SK-MEL-5 (cell line): ENCODE data around the gene ELMOD1. TPM values are rescaled to one million over a fixed set of nuclear protein-coding genes. Genes with fewer than 3 reads are reported as not detected.
"Not testable (repeated sequence)": the region's sequence is repeated elsewhere in the genome, so short reads cannot be mapped to it uniquely, and the experiment has no call there.

Experiments
- DNase-seq: peaks from one replicate; pipeline ENCODE4 v3.0.0-alpha.2; 2016; ENCODE audit warnings: low read depth, low spot score
- in situ Hi-C: cut with HindIII; loops from 2 replicates; pipeline ENCODE4 v1.10.0; 2016; ENCODE audit warnings: low sequenced_read_pairs, high pct_unique_total_duplicates, low pct_unique_long_range_greater_than_20kb
- polyA plus RNA-seq, 2 experiments: library from polyadenylated mRNA; depleted of rRNA; stranded (reverse); fragments of >200 nt; gene quantifications; 2 replicates each; pipeline ENCODE4 v1.2.3, GENCODE V29; 2015
- total RNA-seq: library from RNA; depleted of rRNA; stranded (reverse); fragments of >200 nt; shearing (Covaris generic); gene quantifications from 2 replicates; pipeline ENCODE4 v1.2.3, GENCODE V29; 2014; rRNA removed

The ELMOD1 gene
- total RNA-seq: 0.56 and 0.77 TPM in 2 replicates
- 0.20 and 0.58 TPM in 2 replicates for polyA plus RNA-seq (2015; cell fraction: cytosol; rRNA removed)
- polyA plus RNA-seq (2015; cell fraction: nucleus; rRNA removed): 2.2 and 8.9 TPM in 2 replicates

DNA sequence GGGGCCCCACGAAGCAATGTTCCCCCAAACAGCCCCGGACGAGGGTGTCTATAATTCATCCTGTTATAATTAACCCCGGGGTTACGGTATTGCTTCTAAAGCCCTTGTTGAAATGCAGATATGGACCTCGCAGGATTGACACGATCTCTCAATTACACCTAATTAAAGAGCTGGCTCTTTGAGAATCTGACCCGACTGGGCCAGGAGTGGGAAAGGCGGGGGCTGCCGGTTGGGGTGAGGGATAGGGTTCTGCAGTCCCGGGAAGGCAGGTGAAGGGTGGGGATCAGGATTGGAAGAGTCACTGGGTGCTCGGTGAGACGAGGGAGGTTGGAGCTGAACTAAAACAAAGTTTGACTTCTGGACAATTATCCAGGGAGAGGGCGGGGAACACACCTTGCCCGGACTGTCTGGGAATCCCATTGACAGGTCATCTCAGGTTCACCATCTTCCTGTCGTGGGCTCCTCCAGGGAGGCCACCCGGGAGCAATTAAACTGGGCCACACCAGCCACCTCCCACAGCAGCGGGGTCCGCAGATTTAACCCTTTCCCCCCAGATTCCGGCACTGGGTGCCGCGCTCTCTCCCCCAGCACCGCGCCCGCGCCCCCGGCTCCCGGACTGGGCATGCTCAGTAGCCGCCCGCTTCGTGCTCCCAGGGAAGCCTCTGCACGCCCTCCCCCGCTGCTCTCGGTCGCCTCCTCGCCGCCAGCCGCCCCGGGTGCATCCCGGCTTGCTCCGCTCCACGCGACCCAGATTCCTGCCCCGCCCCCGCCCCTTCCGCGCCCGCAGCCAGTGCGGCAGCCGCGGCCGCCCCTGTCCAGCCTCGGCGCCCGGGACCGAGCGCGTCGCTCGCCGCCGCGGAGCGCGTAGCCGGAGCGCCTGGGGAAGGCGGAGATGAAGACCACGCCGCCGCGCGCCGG is at the start of gene ELMOD1:
Gene ELMOD1, plus strand, starts transcription at position 688 of the 918 bp plus-strand sequence. CDS start 27,043 bp downstream, outside the sequence.
- DNase-seq: peak; percentile 28
- in situ Hi-C loops: no loop called here

DNA sequence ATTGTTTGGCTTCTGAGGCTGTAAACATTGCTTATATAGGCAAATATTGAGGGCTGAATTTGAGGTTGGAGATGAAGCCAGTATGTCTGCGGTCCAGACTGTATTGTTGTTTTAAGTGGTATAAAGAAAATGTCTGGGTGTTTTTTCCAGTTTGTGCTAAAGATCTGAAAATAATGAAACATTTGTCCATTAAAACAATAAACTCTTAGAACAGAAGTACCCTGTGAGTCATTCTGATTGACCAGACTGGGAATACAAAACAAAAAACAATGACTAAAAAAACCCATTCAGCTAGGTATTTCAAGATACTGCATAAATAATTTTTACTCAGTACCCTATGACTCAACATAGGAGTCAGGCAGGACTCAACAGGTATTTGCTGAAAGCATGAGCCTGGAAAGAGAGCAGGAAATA is 45.8 kb upstream of the ELMOD1 start:
- peak; percentile 39 for DNase-seq
- in situ Hi-C loops: no loop called here

DNA sequence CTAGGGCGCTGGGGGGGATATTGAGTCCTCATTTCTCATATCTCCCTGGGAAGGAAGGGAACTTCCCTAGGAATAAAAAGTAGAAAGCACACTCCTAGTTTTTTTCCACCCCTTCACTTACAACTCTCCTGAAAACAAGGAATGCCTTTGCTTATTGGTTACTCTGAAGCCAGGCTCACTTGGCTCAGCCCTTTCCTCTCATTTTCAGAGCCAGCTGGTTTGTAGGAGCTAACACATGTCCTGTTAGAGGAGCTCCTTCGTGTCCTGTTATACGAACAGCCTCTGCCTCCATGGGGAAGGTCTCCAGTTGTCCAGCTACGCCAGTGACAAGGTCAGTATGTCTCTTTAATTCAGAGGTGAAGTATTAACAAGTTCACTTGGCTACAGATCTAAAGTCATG is 43.0 kb upstream of the ELMOD1 start:
- in situ Hi-C loops: no loop called here
- DNase-seq: no peak

DNA sequence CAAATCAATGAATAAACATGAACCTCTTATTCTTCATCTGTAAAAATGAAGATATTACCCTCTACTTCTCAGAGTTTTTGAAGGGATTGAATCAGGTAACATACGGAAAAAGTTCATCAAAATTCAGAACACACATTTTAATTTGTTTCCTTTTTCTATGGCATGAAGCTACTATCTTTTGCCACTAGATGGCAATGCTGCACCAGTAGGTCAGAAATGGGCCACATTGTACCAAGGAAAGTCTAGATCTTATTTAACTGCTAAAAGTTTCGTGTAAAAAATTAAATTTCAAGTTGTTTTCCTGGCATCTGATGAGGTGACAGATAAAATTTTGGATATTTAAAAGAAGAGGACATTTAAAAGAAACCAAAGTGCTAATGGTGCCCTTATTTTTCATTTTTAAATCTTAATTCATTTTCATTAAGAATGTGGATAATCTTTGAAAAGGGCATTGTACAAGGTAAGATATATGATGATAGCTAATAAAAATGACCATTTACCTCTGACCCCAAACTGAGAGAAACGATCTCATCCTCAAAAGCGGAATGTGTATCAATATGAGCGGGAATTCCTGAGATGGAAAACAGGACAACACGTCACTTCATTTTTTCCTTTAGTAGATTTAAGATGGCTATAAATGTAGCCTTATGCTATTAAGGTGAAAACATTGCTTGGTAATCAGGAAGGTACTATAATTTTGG is 41.5 kb upstream of the ELMOD1 start:
- DNase-seq: peak; percentile 51
- in situ Hi-C loops: no loop called here

DNA sequence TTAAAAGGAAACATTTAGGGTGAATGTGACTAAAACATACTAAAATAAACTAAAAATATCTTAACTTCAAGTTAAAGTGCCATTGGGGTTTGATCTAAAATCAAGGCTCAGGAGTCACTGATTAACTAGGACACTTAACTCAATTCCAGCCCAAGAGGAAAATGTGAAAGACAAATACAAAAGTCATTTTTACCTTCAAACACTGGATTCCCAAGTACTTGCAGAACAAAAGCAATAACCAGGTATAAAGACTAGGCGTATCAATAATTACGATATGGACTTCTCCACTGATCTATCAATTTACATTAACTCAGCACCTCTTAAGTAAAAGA is 41.0 kb upstream of the ELMOD1 start:
- in situ Hi-C loops: no loop called here
- no peak for DNase-seq

DNA sequence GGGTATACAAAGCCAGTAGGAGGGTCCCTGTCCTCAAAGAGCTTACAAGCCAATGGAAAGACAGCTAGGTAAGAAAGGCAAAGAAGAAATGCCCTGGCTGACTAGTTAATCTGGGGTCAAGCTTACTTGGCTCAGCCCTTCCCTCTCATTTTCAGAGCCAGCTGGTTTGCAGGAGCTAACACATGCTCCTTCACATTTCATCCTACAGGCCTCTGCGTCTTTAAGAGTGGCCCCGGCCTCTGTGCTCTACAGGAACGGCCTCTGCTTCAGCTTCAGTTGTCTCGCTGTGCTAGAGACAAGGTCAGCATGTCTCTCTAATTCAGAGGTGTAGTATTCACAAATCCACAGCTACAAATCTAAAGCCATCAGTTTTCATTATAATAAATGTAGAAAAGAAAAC is 40.6 kb upstream of the ELMOD1 start:
- in situ Hi-C loops: no loop called here
- no peak for DNase-seq

DNA sequence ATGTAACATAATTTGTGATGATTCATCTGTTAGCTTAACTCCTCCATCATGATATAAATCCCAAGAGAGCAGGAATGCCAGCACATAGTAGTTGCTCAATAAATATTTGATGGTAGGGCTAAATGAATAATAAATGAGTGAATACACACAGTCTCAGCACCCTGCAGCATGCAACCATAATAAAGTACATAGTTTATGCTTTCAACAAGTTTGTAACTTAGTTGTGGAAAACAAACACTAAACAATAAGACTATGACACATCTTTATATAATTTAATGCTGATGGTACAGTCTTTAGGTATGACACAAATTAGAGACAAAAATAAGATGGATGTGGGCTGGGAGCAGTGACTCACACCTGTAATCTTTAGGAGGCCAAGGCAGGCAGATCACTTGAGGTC is 29.3 kb upstream of the ELMOD1 start:
- DNase-seq: no peak
- in situ Hi-C loops: no loop called here

DNA sequence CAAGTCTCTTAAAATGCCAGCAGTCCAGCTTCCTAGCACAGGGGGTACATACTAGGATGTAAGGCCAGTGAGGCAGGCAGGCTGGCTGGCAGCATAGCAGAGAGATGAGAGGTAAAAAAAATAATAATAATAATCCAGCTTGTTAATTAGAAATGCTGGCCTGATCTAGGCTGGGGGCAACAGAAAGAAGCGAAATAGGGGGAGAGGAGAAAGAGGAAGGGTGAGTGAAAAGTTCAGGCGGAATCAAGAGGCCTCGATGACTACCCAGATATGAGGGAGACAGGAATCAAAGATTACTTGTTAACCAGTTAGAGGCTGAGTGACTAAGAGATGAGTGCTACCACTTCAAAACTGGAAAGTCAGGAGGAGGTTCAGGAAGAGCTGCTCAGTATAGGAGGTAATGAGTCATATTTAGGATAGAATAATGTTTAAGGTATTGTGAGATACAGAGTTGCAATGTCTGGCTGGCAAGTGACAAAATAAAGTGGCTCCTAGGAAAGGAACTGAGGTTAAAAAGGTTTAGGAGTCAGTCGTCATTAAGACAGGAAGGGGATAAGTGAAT is 28.2 kb upstream of the ELMOD1 start:
- in situ Hi-C loops: no loop called here
- peak; percentile 19 for DNase-seq

DNA sequence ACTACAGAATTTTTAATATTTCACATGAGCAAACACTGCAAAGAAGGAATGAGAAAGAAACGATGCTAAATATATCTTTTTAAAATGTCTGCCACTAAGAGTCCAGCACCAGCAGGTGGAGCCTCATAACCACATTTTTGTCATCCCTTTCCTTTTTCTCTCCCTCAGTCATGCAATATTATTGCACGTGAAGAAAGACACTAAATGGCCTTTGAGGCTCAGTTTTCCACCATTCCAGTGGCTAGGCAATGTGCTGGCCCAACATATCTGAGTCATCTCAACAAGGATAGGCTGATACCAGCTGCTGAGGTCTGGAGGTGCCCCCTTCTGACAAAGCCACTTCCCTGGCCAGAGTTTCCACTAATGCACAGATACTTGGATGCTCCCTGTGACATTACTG is 27.2 kb upstream of the ELMOD1 start:
- peak; percentile 48 for DNase-seq
- in situ Hi-C loops: no loop called here

DNA sequence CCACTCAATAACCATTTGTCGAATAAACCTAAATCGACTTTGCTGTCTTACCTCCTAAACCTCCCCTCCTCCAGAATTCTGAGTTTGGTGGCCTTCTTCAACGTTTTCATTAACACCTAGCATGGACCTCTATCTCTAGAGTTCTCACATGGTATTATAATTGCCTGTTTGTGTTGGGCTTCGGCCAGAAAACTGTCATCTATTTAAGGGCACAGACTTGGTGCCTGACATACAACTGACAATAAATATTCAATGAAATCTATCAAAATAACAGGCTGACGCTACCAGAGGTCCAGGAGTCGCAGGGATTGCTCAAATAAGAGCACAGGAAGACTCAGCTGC is 26.1 kb upstream of the ELMOD1 start:
- no peak for DNase-seq
- in situ Hi-C loops: no loop called here

DNA sequence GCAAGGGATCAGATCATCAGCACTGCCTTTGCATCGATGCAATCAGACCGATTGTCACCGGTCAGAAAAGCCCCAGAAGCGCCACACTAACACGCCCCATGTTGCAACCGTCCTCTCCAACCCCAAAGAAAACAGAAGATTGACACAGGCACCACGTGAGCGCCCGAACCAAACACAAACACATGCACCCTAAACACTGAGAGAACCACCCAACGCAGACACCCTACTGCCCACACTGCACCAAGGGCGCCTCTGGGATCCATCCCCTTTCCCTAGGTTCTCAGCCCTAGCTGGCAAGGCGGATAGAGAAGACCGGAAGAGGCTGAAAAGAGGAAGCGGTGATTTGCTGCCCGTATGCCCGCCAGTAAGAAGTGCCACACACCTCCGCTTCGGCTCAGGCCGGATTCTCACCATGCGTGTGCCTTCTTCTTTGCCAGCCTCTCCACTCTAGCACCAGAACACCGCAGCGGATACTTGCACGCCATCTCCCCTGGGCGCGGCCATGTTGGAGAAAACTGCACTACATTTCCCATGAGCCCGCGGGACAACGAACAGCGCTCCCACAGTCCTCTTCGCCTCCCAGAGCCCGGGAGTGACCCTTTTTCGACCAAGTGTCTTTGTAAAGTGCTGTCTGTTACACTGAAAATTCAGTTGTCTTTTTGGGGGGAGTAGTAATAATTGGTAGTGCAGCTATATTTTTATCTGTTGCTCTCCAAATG is 25.6 kb upstream of the ELMOD1 start, which contains the start of gene ALKBH8:
Gene ALKBH8, minus strand, starts transcription at position 517 of the 719 bp plus-strand sequence. CDS start 4,842 bp downstream, outside the sequence.
- in situ Hi-C loops: no loop called here
- DNase-seq: peak; percentile 65

DNA sequence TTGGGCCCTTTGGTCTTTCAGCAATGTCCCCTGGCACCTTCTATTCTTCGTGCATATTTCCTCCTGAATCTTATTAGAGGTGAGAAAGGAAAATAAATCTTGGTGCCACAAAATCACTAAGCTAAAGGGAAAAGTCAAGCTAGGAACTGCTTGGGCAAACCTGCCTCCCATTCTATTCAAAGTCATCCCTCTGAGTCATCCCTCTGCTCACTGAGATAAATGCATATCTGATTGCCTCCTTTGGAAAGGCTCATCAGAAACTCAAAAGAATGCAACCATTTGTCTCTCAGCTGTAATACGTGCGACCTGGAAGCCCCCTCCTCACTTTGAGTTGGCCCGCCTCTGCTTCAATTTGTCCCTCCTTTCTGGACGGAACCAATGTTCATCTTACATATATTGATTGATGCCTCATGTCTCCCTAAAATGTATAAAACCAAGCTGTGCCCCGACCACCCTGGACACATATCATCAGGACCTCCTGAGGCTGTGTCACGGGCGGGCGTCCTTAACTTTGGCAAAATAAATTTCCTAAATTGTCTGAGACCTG is 24.9 kb upstream of the ELMOD1 start:
- DNase-seq, in situ Hi-C loops: not testable (repeated sequence)

DNA sequence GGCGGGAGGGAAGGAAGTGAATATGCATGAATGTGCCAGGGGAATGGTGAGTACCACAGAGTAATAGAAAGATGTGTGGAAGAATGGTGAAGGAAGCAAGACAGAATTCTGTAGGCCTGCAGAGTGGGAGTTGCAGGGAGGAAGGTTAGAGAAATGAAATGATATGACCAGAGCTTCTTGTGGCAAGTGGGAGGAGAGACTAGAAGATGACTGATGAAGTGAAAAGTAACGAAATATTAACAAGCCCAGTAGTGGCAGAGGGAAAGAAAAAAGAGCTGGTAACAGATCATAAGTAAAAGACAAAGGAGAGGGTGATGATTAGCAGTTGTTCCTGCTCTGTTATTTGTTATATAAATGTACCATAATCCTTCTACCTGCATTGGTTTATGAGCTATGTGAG is 24.4 kb upstream of the ELMOD1 start:
- no peak for DNase-seq
- in situ Hi-C loops: no loop called here

DNA sequence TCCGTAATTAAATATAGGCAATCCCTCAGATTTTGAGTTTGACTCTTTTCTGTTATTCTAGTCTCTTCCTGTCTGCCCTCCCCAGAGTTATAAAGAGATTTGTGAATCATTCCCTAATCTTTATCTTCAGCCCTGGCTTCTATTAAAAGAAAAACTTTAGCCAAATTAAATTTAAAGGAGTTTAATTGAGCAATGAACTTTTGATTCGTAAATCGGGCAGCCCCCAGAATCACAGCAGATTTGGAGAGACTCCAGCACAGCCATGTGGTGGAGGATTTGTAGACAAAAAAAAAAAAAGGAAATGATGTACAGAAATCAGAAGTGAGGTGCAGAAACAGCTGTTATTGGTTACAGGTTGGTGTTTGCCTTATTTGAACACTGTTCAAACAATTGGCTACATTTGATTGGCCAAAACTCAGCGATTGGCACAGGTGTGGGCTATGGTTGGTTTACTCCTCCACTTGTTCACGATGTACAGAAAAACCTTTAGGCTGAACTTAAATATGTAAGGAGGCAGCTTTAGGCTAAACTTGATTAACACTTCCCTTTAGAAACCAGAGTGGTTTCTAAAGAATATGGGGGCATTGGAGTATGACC is 23.1 kb upstream of the ELMOD1 start:
- in situ Hi-C loops: no loop called here
- no peak for DNase-seq

DNA sequence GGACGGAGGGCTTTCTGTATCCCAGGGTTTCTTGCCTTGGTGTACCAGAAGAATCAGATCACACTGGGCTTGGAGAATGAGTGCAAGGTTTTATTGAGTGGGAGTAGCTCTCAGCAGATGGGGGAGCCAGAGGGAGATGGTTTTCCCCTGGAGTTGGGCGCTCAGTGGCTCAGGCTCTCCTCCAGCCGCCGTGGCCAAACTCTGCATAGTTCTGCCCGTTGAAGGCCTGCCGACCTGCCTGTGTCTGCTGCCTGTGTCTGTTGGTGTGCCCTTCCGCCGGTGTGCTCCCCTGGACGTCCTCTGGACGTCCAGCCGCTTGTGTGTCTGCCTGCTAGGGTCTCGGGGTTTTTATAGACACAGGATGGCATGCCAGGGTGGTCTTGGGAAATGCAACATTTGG is 20.9 kb upstream of the ELMOD1 start:
- in situ Hi-C loops: no loop called here
- DNase-seq: no peak

DNA sequence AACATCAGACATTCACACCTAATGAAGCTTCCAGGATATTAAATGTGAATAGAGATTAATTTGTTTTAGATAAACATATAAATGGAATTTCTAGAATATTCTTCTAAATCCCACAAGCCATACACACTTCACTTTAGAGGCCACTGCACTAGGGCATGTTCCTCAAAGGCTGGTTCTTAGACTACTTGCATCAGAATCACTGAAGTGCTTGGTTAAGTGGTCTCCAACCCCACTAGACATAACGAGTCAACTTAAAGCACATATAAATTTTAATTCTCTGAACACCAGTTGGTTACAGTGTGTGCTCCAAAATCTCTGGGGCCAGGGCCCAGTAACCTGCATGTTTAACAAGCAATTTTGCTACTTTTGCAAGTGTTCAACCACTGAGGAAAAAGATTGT is 17.5 kb upstream of the ELMOD1 start:
- in situ Hi-C loops: no loop called here
- DNase-seq: no peak
